SH-SY5Y (cell line): Measurements from ENCODE around the gene HSPB1.

Experiments used
- GATA2 ChIP-seq: IDR thresholded peaks from 2 replicates; pipeline ENCODE4 v1.6.1; 2011; ENCODE audit warnings: mild to moderate bottlenecking, low read depth, low read length
- GATA3 ChIP-seq: IDR thresholded peaks from 2 replicates; pipeline ENCODE4 v1.6.1; 2011; ENCODE audit warnings: low read depth, mild to moderate bottlenecking, low read length, moderate library complexity

- TF ChIP-seq GATA3 (no peak), GATA2 (no peak)
These were observed 29.0 kb upstream of the HSPB1 start for GRCh38 chr7:76273503-76273902.
